Activated naive CD4-positive, alpha-beta T cell treated with anti-CD3 and anti-CD28 coated beads, Interleukin-2, amount 10 ng/mL, durations not matched to agents 7 days and 5 days (primary cell): ENCODE measurements around the gene KLK6.
"Not testable (repeated sequence)": the region's sequence is repeated elsewhere in the genome, so short reads cannot be mapped to it uniquely, and the experiment has no call there.

Experiments
- CTCF ChIA-PET: fragments of 350-600 bp; sonication (Branson Sonifier 250); formaldehyde crosslinking; loops from one replicate; lab custom pipeline; 2021; ENCODE audit warnings: antibody characterized with exemption; lab: Charles Lee
- DNase-seq: peaks from one replicate; pipeline ENCODE4 v3.0.0-alpha.2; 2020
- H3K27ac Mint-ChIP-seq: one replicate; pipeline ENCODE4 v1.8.0; 2021; ENCODE audit warnings: mild to moderate bottlenecking, moderate library complexity, mixed read lengths
- H3K27me3 Mint-ChIP-seq: one replicate; pipeline ENCODE4 v1.8.0; 2021; ENCODE audit warnings: mild to moderate bottlenecking, mixed read lengths
- H3K36me3 Mint-ChIP-seq: one replicate; pipeline ENCODE4 v1.8.0; 2021; ENCODE audit warnings: mixed read lengths
- H3K4me1 Mint-ChIP-seq: one replicate; pipeline ENCODE4 v1.8.0; 2021; ENCODE audit warnings: mixed read lengths
- H3K4me3 Mint-ChIP-seq: one replicate; pipeline ENCODE4 v1.8.0; 2021; ENCODE audit warnings: mild to moderate bottlenecking, moderate library complexity, mixed read lengths
- H3K9me3 Mint-ChIP-seq: one replicate; pipeline ENCODE4 v1.8.0; 2021; ENCODE audit warnings: mixed read lengths

KLK6 gene

GRCh38 chr19:51002542-51003311, 33.3 kb upstream of the KLK6 start:
- CTCF ChIA-PET = interaction anchor here (1.2 kb wide), 1 partner anchor 73 kb away, joined by 3 read pairs; no protein-coding TSS in a partner anchor
- Mint-ChIP-seq H3K4me1 (no peaks in the 10 kb centered on the region), H3K4me3 (no peak overlapping the region), H3K36me3 (no peaks in the 10 kb centered on the region), H3K27me3 (peaks cover 37% of the 10 kb centered on the region), H3K9me3 (no peaks in the 10 kb centered on the region), H3K27ac (no peak overlapping the region)
- peak; percentile 32 for DNase-seq

- Mint-ChIP-seq H3K4me3 (no peak overlapping the region), H3K9me3 (no peaks in the 10 kb centered on the region), H3K4me1 (no peaks in the 10 kb centered on the region), H3K36me3 (no peaks in the 10 kb centered on the region), H3K27ac (no peak overlapping the region), H3K27me3 (peaks cover 41% of the 10 kb centered on the region)
- CTCF ChIA-PET = interaction anchor here (1.2 kb wide), 1 partner anchor 72 kb away, joined by 3 read pairs; no protein-coding TSS in a partner anchor
- no peak for DNase-seq
Observed at GRCh38 chr19:51002089-51002532, 32.7 kb upstream of the KLK6 start.

GRCh38 chr19:51001515-51001914, 32.1 kb upstream of the KLK6 start, which contains the start of gene KLK8:
KLK8 (minus strand) TSS chr19:51001604; CDS start chr19:51001167, 437 bp downstream.
- peaks cover 41% of the 10 kb centered on the region for H3K27me3 Mint-ChIP-seq
- H3K9me3 Mint-ChIP-seq = no peaks in the 10 kb centered on the region
- H3K36me3 Mint-ChIP-seq = no peaks in the 10 kb centered on the region
- H3K4me1 Mint-ChIP-seq = no peaks in the 10 kb centered on the region
- no peak within 1 kb of the TSS for H3K27ac Mint-ChIP-seq
- CTCF ChIA-PET = interaction anchor here (1.2 kb wide), 1 partner anchor 71 kb away, joined by 3 read pairs; no protein-coding TSS in a partner anchor
- DNase-seq = no peak
- H3K4me3 Mint-ChIP-seq = no peak within 1 kb of the TSS

- no peaks in the 10 kb centered on the region for H3K36me3 Mint-ChIP-seq
- H3K4me1 Mint-ChIP-seq = no peaks in the 10 kb centered on the region
- H3K4me3 Mint-ChIP-seq = no peak overlapping the region
- CTCF ChIA-PET = no interaction called here
- no peak overlapping the region for H3K27ac Mint-ChIP-seq
- no peak for DNase-seq
- H3K27me3 Mint-ChIP-seq = peaks cover 36% of the 10 kb centered on the region
- H3K9me3 Mint-ChIP-seq = no peaks in the 10 kb centered on the region
Observed at GRCh38 chr19:51000981-51001380, 31.6 kb upstream of the KLK6 start.

DNA sequence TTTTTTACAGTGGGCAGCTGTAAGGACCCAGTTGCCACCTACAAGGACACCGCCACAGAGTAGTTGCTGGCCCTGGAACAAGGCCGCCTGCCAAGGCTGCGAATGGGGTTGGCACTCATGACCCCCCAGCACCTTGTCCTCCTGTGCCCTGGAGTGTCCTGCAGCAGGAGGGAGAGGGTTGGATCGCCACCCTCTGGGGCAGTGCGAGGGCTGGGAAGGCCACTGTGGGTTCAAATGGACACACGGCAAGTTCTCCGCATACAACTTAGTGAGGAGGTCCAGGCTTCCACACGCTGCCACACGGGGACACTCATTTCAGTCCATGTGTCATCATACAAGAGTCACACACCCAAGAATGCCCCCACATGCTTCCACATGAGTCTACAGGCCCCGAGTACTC, 31.0 kb upstream of the KLK6 start:
- Mint-ChIP-seq H3K4me1 (no peaks in the 10 kb centered on the region), H3K4me3 (no peak overlapping the region), H3K27me3 (peaks cover 36% of the 10 kb centered on the region), H3K27ac (no peak overlapping the region), H3K36me3 (no peaks in the 10 kb centered on the region), H3K9me3 (no peaks in the 10 kb centered on the region)
- CTCF ChIA-PET = no interaction called here
- no peak for DNase-seq

DNA sequence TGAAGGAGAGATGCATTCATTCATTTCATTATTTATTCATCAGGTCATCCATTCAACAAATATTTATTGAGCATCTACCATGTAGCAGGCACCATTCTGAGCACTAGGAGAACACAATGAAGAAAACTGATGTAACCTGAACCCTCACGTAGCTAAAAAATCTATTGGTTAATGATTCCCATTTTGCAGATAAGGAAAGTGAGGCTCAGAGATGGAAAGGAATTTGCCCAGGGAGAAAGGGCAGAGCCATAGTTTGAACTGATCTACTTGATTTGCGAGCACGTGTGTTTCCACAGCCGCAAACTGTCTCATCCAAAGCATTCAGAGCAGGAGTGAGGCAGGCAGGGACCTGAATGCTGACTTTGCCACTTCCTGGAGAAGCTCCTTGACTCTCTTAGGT, 29.3 kb upstream of the KLK6 start:
- Mint-ChIP-seq H3K9me3 (peaks cover 3% of the 10 kb centered on the region), H3K4me1 (no peaks in the 10 kb centered on the region), H3K4me3 (no peak overlapping the region), H3K27me3 (peaks cover 36% of the 10 kb centered on the region), H3K36me3 (no peaks in the 10 kb centered on the region), H3K27ac (no peak overlapping the region)
- DNase-seq = no peak
- CTCF ChIA-PET = no interaction called here

DNA sequence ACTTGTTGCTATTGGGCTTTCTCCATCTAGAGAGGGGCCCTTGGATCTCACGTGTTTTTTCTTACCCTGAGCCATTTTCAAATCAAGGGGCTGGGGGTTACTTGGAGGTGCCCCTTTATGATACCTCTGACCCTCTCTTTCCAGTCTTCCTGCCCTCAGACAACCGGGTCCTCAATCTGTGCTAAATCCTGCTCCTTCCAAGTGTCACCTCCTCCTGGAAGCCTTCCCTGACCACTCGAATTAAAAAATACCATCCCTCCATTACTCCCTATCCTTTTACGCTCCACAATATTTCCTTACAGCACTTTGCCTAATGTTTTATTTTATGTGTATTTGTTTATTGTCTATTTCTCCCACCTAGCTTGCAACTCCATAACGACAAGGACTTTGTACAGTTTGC, 28.7 kb upstream of the KLK6 start:
- H3K9me3 Mint-ChIP-seq = peaks cover 3% of the 10 kb centered on the region
- H3K27ac Mint-ChIP-seq = no peak overlapping the region
- H3K4me1 Mint-ChIP-seq = no peaks in the 10 kb centered on the region
- H3K4me3 Mint-ChIP-seq = no peak overlapping the region
- peaks cover 30% of the 10 kb centered on the region for H3K27me3 Mint-ChIP-seq
- no peaks in the 10 kb centered on the region for H3K36me3 Mint-ChIP-seq
- no peak for DNase-seq
- CTCF ChIA-PET = no interaction called here

- no peaks in the 10 kb centered on the region for H3K4me1 Mint-ChIP-seq
- H3K27me3 Mint-ChIP-seq = peaks cover 15% of the 10 kb centered on the region
- peaks cover 3% of the 10 kb centered on the region for H3K9me3 Mint-ChIP-seq
- no peak overlapping the region for H3K27ac Mint-ChIP-seq
- no peak overlapping the region for H3K4me3 Mint-ChIP-seq
- DNase-seq = no peak
- no peaks in the 10 kb centered on the region for H3K36me3 Mint-ChIP-seq
- CTCF ChIA-PET = no interaction called here
Observed at GRCh38 chr19:50994129-50994528, 24.7 kb upstream of the KLK6 start.

DNA sequence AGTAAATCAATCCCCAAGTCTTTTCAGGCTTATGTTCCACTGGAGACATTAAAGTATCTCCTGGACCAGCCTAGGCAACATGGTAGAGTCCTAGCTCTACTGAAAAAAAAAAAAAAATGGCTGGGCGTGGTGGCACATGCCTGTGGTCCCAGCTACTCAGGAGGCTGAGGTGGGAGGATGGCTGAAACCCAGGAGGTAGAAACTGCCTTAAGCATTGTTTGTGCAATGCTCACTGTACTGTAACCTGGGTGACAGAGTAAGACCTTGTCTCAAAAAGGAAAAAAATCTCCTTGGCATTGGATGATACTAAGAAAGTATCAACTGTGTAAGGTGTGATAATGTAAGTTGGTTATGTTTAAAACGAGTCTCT, 23.3 kb upstream of the KLK6 start:
- CTCF ChIA-PET = no interaction called here
- no peak overlapping the region for H3K27ac Mint-ChIP-seq
- DNase-seq = no peak
- H3K4me1 Mint-ChIP-seq = no peaks in the 10 kb centered on the region
- H3K27me3 Mint-ChIP-seq = peaks cover 17% of the 10 kb centered on the region
- peaks cover 3% of the 10 kb centered on the region for H3K9me3 Mint-ChIP-seq
- no peak overlapping the region for H3K4me3 Mint-ChIP-seq
- no peaks in the 10 kb centered on the region for H3K36me3 Mint-ChIP-seq

DNA sequence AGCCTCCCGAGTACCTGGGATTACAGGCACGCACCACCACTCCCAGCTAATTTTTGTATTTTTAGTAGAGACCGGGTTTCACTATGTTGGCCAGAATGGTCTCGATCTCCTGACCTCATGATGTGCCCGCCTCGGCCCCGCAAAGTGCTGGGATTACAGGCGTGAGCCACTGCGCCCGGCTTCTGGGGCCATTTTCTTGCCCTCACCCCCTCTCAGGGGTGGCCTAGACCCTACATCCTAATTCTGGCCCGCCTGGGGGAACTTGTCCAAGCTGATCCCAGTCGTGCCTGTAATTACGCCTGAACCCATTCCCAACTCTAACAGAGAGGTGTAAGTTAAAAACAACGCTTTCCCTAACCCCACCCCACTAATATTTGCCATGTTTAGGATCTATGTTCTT, 15.0 kb upstream of the KLK6 start:
- H3K36me3 Mint-ChIP-seq, H3K9me3 Mint-ChIP-seq, H3K4me3 Mint-ChIP-seq, DNase-seq, H3K4me1 Mint-ChIP-seq, CTCF ChIA-PET, H3K27ac Mint-ChIP-seq: not testable (repeated sequence)
- H3K27me3 Mint-ChIP-seq = peaks cover 56% of the 10 kb centered on the region

DNA sequence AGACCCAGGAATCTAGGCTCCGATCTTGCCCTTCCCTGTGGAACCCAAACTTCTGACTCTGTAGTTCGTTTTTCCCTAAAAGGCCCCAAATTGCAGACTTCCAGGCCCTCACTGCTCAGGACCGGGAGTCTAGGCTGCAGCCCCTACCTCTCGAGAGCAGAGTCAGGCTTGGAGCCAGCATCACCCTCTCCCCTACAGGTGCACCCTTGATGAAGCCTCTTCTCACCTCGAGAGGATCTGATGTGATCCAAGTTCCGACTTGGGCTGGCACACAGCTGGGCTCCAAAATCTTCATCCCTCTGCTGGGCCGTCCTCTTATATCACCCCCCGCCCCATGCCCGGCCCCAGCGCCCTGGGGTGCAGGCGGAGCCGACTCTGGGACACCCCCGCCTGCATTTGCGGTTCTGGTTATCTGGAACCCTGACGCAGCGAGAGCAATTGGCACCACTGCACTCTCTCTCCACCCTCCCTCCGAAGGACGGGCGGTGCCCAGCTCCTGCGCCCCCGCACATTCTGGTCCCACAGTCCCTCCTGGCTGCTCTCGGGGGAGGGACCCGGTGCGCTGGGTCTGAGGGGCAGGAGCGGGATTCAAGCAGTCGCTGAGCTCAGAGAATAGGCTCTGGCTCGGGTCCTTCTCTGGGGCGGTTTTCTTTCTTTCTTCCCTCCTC, 14.4 kb upstream of the KLK6 start, which contains the start of gene KLK7:
Gene KLK7, minus strand, starts transcription at position 293 of the 668 bp plus-strand sequence. CDS start 1,518 bp downstream, outside the sequence.
- peaks cover 58% of the 10 kb centered on the region for H3K27me3 Mint-ChIP-seq
- no peak within 1 kb of the TSS for H3K4me3 Mint-ChIP-seq
- no peak within 1 kb of the TSS for H3K27ac Mint-ChIP-seq
- DNase-seq = no peak
- H3K36me3 Mint-ChIP-seq = no peaks in the 10 kb centered on the region
- no peaks in the 10 kb centered on the region for H3K4me1 Mint-ChIP-seq
- H3K9me3 Mint-ChIP-seq = no peaks in the 10 kb centered on the region
- CTCF ChIA-PET = no interaction called here

GRCh38 chr19:50982186-50982585, 12.8 kb upstream of the KLK6 start:
- Mint-ChIP-seq H3K4me1 (no peaks in the 10 kb centered on the region), H3K27me3 (peaks cover 57% of the 10 kb centered on the region), H3K4me3 (no peak overlapping the region), H3K9me3 (no peaks in the 10 kb centered on the region), H3K36me3 (no peaks in the 10 kb centered on the region), H3K27ac (no peak overlapping the region)
- no peak for DNase-seq
- CTCF ChIA-PET = no interaction called here

- H3K36me3 Mint-ChIP-seq = no peaks in the 10 kb centered on the region
- no peaks in the 10 kb centered on the region for H3K4me1 Mint-ChIP-seq
- no peak overlapping the region for H3K27ac Mint-ChIP-seq
- no peak for DNase-seq
- CTCF ChIA-PET = no interaction called here
- no peaks in the 10 kb centered on the region for H3K9me3 Mint-ChIP-seq
- no peak overlapping the region for H3K4me3 Mint-ChIP-seq
- peaks cover 57% of the 10 kb centered on the region for H3K27me3 Mint-ChIP-seq
Observed at GRCh38 chr19:50981587-50982146, 12.3 kb upstream of the KLK6 start.

GRCh38 chr19:50980208-50980607, 10.8 kb upstream of the KLK6 start:
- Mint-ChIP-seq H3K36me3 (no peaks in the 10 kb centered on the region), H3K9me3 (no peaks in the 10 kb centered on the region), H3K4me1 (no peaks in the 10 kb centered on the region), H3K4me3 (no peak overlapping the region), H3K27ac (no peak overlapping the region), H3K27me3 (peaks cover 56% of the 10 kb centered on the region)
- DNase-seq = no peak
- CTCF ChIA-PET = no interaction called here
